Activated CD4-positive, alpha-beta T cell treated with anti-CD3 and anti-CD28 coated beads, Interleukin-2, amount 10 ng/mL, durations not matched to agents 24 days and 14 days (primary cell): ENCODE data around the gene DNAH17. TPM values are rescaled to one million over a fixed set of nuclear protein-coding genes. Genes with fewer than 3 reads are reported as not detected.

ENCODE experiments used
- DNase-seq: peaks from one replicate; pipeline ENCODE4 v3.0.0; 2022
- H3K27ac Mint-ChIP-seq: one replicate; pipeline ENCODE4 v1.8.0; 2022; ENCODE audit warnings: mild to moderate bottlenecking, mixed read lengths
- H3K27me3 Mint-ChIP-seq: one replicate; pipeline ENCODE4 v1.8.0; 2022; ENCODE audit warnings: mixed read lengths
- H3K36me3 Mint-ChIP-seq: one replicate; pipeline ENCODE4 v1.8.0; 2022; ENCODE audit warnings: low read depth, mild to moderate bottlenecking, mixed read lengths
- H3K4me1 Mint-ChIP-seq: one replicate; pipeline ENCODE4 v1.8.0; 2021; ENCODE audit warnings: mixed read lengths
- H3K4me3 Mint-ChIP-seq: one replicate; pipeline ENCODE4 v1.8.0; 2022; ENCODE audit warnings: mild to moderate bottlenecking, moderate library complexity, mixed read lengths
- H3K9me3 Mint-ChIP-seq: one replicate; pipeline ENCODE4 v1.8.0; 2021; ENCODE audit warnings: mixed read lengths
- intact Hi-C: fragments of 100-400 bp; cut with micrococcal nuclease; formaldehyde crosslinking; loops from one replicate; pipeline ENCODE4 v1.15.1; 2023
- total RNA-seq: library from RNA; stranded (reverse); gene quantifications from 2 replicates; pipeline ENCODE4 v1.2.3, GENCODE V29; 2022

Gene DNAH17
- total RNA-seq, 1 donor from 2014 or later = 0.02 TPM

DNA sequence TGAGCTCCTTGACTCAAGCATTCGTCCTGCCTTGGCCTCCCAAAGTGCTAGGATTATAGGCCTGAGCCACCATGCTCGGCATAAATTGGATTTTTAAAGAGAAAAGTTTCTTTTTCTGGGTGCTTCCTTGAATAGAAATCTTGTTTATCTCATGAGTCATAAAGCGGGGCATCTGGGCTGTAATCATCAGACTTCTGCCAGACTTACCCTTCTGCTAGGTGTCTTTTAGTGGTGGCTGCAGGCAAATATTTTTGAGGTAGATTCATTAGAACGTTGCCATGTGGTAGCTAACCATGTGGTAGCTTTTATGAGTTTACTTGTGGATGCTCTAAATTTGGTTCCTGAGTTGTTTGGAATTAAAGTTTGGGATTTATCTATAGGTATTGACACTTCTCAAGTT, 185.4 kb downstream of the DNAH17 start:
- Mint-ChIP-seq H3K9me3 (no peaks in the 10 kb centered on the region), H3K4me1 (peaks cover 40% of the 10 kb centered on the region), H3K4me3 (no peak overlapping the region), H3K36me3 (peaks cover 43% of the 10 kb centered on the region), H3K27ac (peak overlapping the region; percentile 8), H3K27me3 (no peaks in the 10 kb centered on the region)
- DNase-seq = no peak
- intact Hi-C loops = no loop called here

DNA sequence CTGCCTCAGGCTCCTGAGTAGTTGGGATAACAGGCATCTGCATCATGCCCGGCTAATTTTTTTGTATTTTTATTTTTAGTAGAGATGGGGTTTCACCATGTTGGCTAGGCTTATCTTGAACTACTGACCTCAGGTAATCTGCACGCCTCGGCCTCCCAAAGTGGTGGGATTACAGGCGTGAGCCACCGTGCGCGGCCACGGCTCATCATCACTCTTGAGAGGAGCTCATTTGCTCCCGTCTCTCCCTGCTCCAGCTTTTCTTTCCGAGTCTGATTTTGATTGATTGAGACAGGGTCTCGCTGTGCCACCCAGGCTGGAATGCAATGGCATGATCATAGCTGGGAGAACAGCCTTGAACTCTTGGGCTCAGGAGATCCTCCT, 186.2 kb downstream of the DNAH17 start:
- Mint-ChIP-seq H3K27ac (peak overlapping the region; percentile 69), H3K9me3 (no peaks in the 10 kb centered on the region), H3K4me1 (peaks cover 48% of the 10 kb centered on the region), H3K27me3 (no peaks in the 10 kb centered on the region), H3K4me3 (no peak overlapping the region), H3K36me3 (peaks cover 44% of the 10 kb centered on the region)
- no peak for DNase-seq
- intact Hi-C loops = no loop called here

DNA sequence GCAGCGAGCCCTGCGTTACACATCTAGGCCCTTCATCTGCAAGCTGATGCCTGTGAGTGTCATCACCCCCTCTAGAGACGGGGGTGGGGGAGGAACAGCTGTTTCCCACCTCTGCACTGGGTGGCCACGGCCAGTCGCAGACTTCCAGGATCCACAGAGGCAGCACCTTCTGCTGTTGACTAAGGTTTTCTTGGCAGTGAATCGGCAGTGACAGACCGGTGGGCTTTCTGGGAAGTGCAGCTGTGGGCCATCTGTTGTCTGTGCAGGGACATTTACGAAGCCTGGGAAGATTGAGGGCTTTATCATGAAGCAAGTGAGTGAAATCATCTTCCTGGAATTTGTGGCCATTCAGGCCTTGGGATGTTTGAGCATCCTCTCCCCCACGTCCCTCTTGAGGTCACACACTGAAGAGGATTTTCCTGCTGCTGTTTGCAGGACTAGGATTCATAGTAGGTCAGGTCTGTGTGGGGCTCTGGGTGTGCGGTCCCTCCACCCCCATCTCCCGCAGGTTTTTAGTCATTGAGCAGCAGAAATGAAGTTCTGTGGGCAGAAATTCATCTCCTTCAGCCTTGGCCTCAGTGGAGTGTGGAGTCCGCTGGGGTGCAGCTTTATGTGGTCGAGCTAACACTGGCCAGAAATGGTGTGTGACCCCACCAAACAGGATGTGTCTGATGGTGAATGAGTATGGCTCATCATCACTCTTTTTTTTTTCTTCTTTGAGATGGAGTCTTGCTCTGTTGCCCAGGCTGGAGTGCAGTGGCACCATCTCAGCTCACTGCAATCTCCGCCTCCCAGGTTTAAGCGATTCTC, 186.8 kb downstream of the DNAH17 start:
- DNase-seq = no peak
- Mint-ChIP-seq H3K4me3 (no peak overlapping the region), H3K4me1 (peaks cover 52% of the 10 kb centered on the region), H3K27ac (peak overlapping the region; percentile 66), H3K27me3 (no peaks in the 10 kb centered on the region), H3K9me3 (no peaks in the 10 kb centered on the region), H3K36me3 (peaks cover 40% of the 10 kb centered on the region)
- intact Hi-C loops = no loop called here

DNA sequence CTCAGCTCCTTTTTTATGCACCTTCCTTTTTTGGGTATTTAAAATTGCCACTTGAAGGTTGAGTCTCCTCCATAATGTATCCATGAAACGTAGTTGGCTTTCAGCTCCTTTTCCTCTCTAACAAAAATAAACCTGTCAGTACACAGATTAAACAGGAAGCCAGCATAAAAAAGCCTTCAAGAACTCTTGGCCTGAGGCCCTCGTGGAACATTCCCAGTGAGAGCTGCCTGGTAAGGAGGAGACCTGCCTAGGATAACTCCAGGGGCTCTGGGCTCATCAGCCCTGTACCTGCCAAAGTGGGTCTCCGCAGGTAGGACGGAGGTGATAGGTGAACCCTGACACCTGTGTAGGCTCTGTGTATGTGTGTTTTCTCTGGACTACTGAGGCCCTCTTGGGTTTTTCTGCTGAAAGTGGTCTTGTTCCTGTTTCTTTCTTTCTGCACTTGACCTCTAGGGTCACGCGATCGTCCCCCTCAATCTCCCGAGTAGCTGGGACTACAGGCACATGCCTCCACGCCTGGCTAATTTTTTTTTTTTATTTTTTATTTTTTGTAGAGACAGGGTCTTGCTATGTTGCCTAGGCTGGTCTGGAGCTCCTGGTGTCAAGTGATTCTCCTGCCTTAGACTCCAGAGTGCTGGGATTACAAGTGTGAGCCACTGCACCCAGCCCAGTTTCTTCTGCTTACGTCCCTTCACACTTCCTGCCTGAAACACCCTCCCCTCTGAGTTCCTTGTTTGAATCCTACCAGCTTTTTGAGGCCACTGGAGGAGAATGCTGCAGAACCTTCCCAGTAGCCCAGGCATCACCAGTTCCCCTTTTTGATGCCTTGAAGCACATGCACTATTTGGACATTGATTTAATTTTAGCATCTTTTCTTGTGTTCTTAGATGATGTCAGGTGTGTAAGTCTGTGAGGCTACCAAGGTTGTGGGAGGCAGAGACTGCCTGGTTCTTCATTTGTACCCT, 188.9 kb downstream of the DNAH17 start:
- peaks cover 35% of the 10 kb centered on the region for H3K36me3 Mint-ChIP-seq
- no peaks in the 10 kb centered on the region for H3K9me3 Mint-ChIP-seq
- intact Hi-C loops = no loop called here
- peaks cover 65% of the 10 kb centered on the region for H3K4me1 Mint-ChIP-seq
- no peaks in the 10 kb centered on the region for H3K27me3 Mint-ChIP-seq
- H3K27ac Mint-ChIP-seq = peak overlapping the region; percentile 95
- peak overlapping the region; percentile 69 for H3K4me3 Mint-ChIP-seq
- peak; percentile 72 for DNase-seq

DNA sequence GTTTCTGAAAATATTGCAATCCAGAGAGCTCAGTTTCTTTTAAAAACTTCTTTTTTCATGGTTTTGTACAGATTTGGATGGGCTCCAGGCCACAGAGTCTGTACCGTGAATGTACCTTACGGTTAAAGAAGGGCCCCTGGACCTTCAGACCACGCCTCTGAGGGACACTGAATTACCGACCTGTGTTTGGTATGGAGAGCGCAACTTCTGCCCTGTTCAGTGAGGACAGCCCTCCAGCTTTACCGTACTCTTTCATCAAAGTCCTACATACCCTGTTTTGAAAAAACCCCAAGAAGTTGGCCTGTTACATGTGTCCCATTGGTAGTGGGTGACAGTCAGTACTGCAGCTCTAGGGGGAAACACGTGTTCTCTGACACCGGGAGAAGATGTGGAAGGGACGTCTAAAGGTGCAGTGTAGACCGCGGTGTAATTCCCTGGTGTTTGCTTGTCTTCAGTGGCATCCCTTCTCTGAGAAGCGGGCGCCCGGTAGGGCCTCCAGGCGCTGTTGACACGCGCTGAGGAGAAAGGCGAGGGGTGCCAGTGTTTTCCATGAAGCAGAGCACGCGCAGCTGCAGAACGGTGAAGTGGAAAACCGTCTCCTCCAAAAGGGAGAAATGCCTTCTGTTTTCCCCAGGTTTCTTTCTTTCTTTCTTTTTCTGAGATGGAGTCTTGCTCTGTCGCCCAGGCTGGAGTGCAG, 192.6 kb downstream of the DNAH17 start:
- Mint-ChIP-seq H3K4me1 (peaks cover 78% of the 10 kb centered on the region), H3K9me3 (no peaks in the 10 kb centered on the region), H3K27ac (peak overlapping the region; percentile 97), H3K27me3 (no peaks in the 10 kb centered on the region), H3K36me3 (peaks cover 40% of the 10 kb centered on the region), H3K4me3 (peak overlapping the region; percentile 83)
- intact Hi-C loops = loop anchor here (5.0 kb wide), 1 partner anchor 132 kb away; no protein-coding TSS in a partner anchor
- DNase-seq = no peak

DNA sequence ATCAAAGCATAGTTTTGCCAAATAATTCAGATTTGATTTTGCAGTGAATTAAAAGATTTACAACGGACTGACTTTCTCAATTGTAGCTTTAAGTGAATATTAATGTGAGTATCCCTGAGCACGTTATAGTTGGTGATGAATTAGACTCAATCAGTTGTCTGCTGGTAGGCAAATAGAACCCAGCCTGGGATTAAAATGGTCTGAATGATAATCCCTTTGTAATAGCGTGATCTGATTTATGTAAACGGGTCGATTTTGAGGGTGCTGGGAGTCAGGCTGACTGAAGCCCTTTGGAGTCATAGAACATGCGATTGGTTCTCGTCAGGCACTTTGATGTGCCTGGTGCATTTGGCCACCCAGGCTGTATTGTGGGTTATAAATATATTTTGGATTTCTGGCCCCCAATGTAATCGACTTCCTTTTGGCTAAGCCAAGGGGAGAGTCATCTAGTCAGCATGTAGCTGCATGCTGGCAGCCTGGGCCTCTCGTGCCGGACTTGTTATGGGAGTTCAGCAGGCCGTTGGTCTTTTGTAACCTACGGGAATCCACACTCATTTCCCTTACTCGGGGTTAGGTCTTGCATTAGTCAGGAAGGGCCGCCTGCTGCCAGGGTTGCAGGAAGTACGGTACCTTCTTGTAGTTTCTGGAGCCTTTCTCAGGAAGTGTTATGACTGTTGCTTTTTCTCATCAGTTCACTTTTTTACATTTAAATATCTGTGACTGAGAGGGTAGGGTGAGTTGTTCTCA, 193.3 kb downstream of the DNAH17 start:
- Mint-ChIP-seq H3K4me1 (peaks cover 81% of the 10 kb centered on the region), H3K27me3 (no peaks in the 10 kb centered on the region), H3K4me3 (peak overlapping the region; percentile 83), H3K27ac (peak overlapping the region; percentile 97), H3K36me3 (peaks cover 44% of the 10 kb centered on the region), H3K9me3 (no peaks in the 10 kb centered on the region)
- intact Hi-C loops = loop anchor here (5.0 kb wide), 1 partner anchor 132 kb away; no protein-coding TSS in a partner anchor
- DNase-seq = peak; percentile 84

DNA sequence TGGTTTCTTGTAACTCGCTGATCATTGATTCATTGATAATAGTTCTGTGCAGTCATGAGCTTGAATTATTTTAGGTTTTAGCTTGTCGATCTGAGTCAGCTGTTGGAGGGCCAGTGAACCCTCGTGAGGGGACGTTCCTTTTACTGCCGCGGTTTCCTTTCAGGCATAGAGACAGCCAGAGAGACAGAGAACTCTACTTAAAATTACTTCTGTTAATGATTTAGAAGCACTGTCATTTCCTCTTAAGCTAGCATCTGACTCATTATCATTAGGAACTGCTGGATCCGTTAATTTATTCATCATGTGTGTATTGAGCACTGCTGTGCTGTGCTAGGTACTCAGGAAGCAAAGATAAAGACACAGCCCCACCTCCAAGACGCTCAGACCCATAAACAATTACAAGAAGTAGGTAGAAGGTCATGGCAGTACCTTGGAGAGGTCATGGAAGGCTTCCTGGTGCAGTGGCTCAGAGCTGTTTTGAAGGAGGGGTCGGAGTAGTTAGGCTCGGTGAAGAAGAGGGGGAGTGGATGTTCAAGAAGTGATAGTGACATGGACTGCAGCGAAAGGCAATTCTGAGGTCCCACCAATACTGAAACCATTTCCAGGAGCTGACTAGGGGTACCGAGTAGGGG, 195.5 kb downstream of the DNAH17 start:
- peak overlapping the region; percentile 88 for H3K27ac Mint-ChIP-seq
- intact Hi-C loops = loop anchor here (5.0 kb wide), 1 partner anchor 129 kb away; no protein-coding TSS in a partner anchor
- H3K4me1 Mint-ChIP-seq = peaks cover 70% of the 10 kb centered on the region
- DNase-seq = peak; percentile 85
- peak overlapping the region; percentile 92 for H3K4me3 Mint-ChIP-seq
- H3K36me3 Mint-ChIP-seq = peaks cover 39% of the 10 kb centered on the region
- no peaks in the 10 kb centered on the region for H3K27me3 Mint-ChIP-seq
- H3K9me3 Mint-ChIP-seq = no peaks in the 10 kb centered on the region

DNA sequence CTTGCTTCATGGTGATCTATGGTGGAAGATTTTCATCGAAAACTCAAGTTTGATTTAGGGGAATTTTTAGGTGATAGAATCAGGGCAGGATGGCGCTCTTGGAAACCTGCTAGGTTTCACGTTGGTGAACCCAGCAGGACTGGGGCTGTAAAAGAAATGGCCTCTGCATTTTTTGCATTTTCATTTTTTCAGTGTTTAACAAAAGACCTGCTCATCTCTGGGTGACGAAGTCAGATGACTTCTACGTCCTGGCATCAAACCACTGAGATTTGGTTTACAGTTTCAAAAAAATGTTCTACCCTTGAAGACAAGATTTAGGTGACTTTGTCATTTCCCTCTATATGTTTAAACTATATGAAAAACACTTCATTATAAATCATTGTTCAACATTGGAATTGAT, 196.8 kb downstream of the DNAH17 start:
- H3K4me3 Mint-ChIP-seq = peak overlapping the region; percentile 92
- intact Hi-C loops = loop anchor here (5.0 kb wide), 1 partner anchor 128 kb away; no protein-coding TSS in a partner anchor
- H3K27me3 Mint-ChIP-seq = no peaks in the 10 kb centered on the region
- H3K4me1 Mint-ChIP-seq = peaks cover 60% of the 10 kb centered on the region
- H3K27ac Mint-ChIP-seq = peak overlapping the region; percentile 88
- H3K9me3 Mint-ChIP-seq = no peaks in the 10 kb centered on the region
- peaks cover 34% of the 10 kb centered on the region for H3K36me3 Mint-ChIP-seq
- DNase-seq = peak; percentile 66

DNA sequence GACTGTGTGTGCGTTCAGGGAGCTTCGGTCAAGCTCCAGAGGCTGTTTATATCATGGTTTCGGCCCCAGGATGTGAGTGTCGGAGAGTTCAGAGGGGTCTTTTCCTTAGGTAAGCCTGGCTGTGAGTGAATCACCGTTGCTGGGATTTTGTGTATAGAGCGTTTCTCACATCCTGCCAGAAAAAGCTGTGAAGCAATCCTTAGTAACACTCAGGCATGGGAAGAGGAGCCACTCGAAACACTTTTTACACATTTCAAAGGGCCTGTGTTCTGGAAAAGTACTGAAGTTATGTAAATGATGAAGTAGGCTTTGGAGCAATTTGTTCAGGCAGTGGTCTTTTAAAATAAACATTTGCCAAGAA, 198.1 kb downstream of the DNAH17 start:
- no peaks in the 10 kb centered on the region for H3K9me3 Mint-ChIP-seq
- intact Hi-C loops = no loop called here
- H3K4me1 Mint-ChIP-seq = peaks cover 51% of the 10 kb centered on the region
- H3K27me3 Mint-ChIP-seq = no peaks in the 10 kb centered on the region
- peak overlapping the region; percentile 88 for H3K27ac Mint-ChIP-seq
- DNase-seq = no peak
- H3K36me3 Mint-ChIP-seq = peaks cover 31% of the 10 kb centered on the region
- H3K4me3 Mint-ChIP-seq = peak overlapping the region; percentile 92

DNA sequence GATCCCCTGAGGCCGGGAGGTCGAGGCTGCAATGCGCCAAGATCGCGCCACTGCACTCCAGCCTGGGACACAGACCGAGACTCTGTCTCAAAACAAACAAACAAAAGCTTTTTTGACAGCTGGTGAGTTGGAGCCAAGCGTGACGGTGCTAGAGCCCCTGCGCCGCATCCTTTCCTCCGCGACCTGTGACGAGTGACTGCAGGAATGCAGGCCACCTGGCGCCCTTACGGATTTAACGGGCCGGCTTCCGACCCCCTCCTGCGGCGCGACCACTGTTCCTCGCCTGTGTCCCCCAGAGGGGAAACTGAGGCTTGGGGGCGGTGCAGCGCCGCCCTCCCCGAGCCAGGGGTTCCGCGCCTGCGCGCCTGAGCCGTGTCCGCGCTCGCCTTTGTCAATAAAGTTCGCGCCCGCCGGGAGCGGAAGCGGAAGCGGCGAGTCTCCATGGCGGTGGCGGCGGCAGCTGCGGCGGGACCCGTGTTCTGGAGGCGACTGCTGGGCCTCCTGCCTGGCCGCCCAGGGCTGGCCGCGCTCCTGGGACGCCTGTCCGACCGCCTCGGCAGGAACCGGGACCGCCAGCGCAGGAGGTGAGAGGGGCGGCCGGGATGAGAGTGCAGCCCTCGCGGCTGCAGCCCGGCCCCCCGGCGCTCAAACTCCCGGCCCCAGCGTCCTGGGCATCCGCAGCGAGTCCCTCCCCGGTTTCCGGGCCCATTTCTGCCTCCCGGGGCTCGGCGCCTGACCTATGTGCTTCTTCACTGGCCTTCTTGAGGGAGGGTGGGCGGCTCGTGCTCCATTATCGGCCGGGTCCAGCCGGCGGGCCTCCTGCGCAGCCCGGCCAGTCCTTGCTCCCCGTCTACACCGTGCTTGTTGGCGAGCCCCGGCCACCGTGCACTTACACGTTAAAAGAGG, 198.7 kb downstream of the DNAH17 start, which contains the start of gene PGS1:
PGS1 (plus strand) TSS at position 425 of the 906 bp plus-strand sequence; CDS start at position 442, 17 bp downstream.
- Mint-ChIP-seq H3K27me3 (no peaks in the 10 kb centered on the region), H3K9me3 (no peaks in the 10 kb centered on the region), H3K27ac (peak within 1 kb of the TSS; percentile 88), H3K4me1 (peaks cover 45% of the 10 kb centered on the region), H3K4me3 (peak within 1 kb of the TSS; percentile 92), H3K36me3 (peaks cover 24% of the 10 kb centered on the region)
- DNase-seq = peak; percentile 97
- intact Hi-C loops = loop anchor here (1.0 kb wide), 1 partner anchor 18 kb away; the partner anchor contains the start of gene SOCS3

DNA sequence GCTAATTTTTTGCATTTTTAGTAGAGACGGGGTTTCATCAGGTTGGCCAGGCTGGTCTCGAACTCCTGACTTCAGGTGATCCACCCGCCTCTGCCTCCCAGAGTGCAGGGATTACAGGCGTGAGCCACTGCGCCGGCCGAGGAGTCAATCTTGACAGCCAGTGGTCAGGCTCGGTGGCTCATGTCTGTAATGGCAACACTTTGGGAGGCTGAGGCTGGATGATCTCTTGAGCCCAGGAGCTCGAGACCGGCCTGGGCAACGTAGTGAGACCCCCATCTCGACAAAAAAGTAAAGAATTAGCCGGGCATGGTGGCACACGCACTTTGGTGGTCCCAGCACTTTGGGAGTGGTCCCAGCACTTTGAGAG, 199.4 kb downstream of the DNAH17 start:
- DNase-seq = peak; percentile 64
- Mint-ChIP-seq H3K9me3 (no peaks in the 10 kb centered on the region), H3K27ac (peak overlapping the region; percentile 88), H3K4me3 (peak overlapping the region; percentile 92), H3K27me3 (no peaks in the 10 kb centered on the region), H3K4me1 (peaks cover 39% of the 10 kb centered on the region), H3K36me3 (peaks cover 23% of the 10 kb centered on the region)
- intact Hi-C loops = loop anchor here (1.0 kb wide), 2 partner anchors 14 to 18 kb away; partner anchors contain the start of gene SOCS3

DNA sequence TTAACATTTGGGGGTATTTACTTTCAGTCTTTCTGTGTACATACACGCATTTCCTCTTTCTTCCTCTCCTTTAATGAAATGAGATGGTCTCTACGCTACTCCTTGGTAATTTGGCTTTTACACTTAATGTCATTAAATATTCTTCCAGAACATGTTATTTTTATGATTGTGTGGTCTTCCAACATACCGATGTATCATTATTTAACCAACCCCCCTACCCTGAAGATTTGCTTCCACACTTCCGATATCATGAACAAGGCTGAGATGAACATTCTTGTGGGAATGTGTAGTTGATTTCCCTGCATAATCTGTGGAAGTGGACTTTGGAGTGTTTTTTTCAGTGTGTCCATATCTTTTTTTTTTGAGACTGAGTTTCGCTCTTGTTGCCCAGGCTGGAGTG, 201.0 kb downstream of the DNAH17 start:
- intact Hi-C loops = no loop called here

More for the DNA sequence above, 201.0 kb downstream of the DNAH17 start:
- Mint-ChIP-seq H3K27me3 (no peaks in the 10 kb centered on the region), H3K27ac (peak overlapping the region; percentile 59), H3K9me3 (no peaks in the 10 kb centered on the region), H3K36me3 (peaks cover 12% of the 10 kb centered on the region), H3K4me3 (no peak overlapping the region), H3K4me1 (peaks cover 25% of the 10 kb centered on the region)
- DNase-seq = no peak
